Bronchial epithelial cell (primary cell): Measurements from ENCODE around the gene PHACTR1. TPM values are rescaled to one million over a fixed set of nuclear protein-coding genes. Genes with fewer than 3 reads are reported as not detected.

Source experiments
- DNase-seq: peaks from one replicate; pipeline ENCODE4 v3.0.0-alpha.2; 2010; ENCODE audit warnings: low read depth
- FAIRE-seq: peaks from 2 replicates; lab custom pipeline; 2011; peaks lifted over from hg19 to GRCh38; lab: Jason Lieb, UNC
- H3K27me3 ChIP-seq: 2 replicates; pipeline ENCODE4 v1.5.1; 2011; ENCODE audit warnings: low read length; ENCODE audit not compliant: control insufficient read depth, insufficient read depth
- H3K36me3 ChIP-seq: 2 replicates; pipeline ENCODE4 v1.5.1; 2011; ENCODE audit warnings: low read length; ENCODE audit not compliant: control insufficient read depth, insufficient read depth
- H3K4me3 ChIP-seq: 2 replicates; pipeline ENCODE4 v1.5.1; 2011; ENCODE audit warnings: mild to moderate bottlenecking, low read depth, low read length, control low read depth
- total RNA-seq: library from RNA; depleted of rRNA; stranded (reverse); fragments of >200 nt; gene quantifications from 2 replicates; pipeline ENCODE4 v1.2.1, GENCODE V29; 2014
- TF ChIP-seq, protein P1 (sequence below): IDR thresholded peaks from 2 replicates; pipeline ENCODE4 v1.5.1; 2011; ENCODE audit warnings: mild to moderate bottlenecking, moderate library complexity, low read length, control low read depth, inconsistent platforms; ENCODE audit not compliant: insufficient read depth, severe bottlenecking

PHACTR1 gene
- total RNA-seq, 1 donor from 2014 or later = under 0.01 TPM

DNA sequence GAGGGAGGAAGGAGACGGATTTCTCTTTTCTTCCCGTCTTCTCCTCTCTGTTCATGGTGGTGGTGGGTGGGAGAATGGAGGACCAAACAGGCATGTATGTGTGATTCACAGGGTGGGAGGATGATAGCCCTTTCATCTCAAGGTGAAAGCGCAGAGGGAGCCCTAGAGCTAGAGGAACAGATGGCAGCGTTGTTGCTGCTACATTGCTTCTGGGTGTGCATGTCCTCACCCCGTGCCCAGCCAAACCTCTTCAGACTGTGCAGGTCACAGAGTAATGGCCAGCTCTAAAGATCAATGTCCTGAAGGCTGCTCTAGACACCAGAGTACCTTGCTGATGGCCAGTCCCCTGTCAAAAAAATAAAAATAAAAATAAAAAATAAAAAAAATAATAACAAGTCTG lies 310.0 kb downstream of the PHACTR1 start:
- TF ChIP-seq, protein P1, sequence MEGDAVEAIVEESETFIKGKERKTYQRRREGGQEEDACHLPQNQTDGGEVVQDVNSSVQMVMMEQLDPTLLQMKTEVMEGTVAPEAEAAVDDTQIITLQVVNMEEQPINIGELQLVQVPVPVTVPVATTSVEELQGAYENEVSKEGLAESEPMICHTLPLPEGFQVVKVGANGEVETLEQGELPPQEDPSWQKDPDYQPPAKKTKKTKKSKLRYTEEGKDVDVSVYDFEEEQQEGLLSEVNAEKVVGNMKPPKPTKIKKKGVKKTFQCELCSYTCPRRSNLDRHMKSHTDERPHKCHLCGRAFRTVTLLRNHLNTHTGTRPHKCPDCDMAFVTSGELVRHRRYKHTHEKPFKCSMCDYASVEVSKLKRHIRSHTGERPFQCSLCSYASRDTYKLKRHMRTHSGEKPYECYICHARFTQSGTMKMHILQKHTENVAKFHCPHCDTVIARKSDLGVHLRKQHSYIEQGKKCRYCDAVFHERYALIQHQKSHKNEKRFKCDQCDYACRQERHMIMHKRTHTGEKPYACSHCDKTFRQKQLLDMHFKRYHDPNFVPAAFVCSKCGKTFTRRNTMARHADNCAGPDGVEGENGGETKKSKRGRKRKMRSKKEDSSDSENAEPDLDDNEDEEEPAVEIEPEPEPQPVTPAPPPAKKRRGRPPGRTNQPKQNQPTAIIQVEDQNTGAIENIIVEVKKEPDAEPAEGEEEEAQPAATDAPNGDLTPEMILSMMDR = no peak
- no peaks in the 10 kb centered on the region for H3K27me3 ChIP-seq
- H3K36me3 ChIP-seq = no peaks in the 10 kb centered on the region
- H3K4me3 ChIP-seq = no peak overlapping the region
- FAIRE-seq (no peak), DNase-seq (no peak)

DNA sequence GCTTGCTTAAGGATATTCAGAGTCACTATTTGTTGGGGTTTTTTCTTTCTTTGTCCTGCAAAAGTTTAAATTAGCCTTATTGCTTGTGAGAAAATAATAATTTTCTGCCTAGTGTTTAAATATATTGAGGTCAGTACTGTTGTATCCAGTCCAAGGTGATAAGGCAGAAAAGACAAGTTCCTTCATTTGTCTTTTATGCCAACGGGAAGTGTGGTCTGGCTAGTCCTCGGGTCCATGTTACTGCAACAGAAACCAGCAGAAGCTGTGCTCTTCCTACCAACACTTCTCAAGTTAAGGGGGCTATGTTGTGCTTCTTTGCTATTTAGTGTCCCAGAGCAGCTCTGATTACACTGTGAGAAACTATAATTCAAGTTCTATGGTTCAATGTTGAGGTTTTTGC lies 310.6 kb downstream of the PHACTR1 start:
- Histone ChIP-seq H3K36me3 (no peaks in the 10 kb centered on the region), H3K4me3 (no peak overlapping the region), H3K27me3 (no peaks in the 10 kb centered on the region)
- DNase-seq (no peak), FAIRE-seq (no peak)
- TF ChIP-seq, protein P1 = no peak

GRCh38 chr6:13030396-13030795 lies 313.8 kb downstream of the PHACTR1 start:
- DNase-seq (no peak), FAIRE-seq (no peak)
- H3K27me3 ChIP-seq = no peaks in the 10 kb centered on the region
- TF ChIP-seq, protein P1 = no peak
- H3K36me3 ChIP-seq = no peaks in the 10 kb centered on the region
- H3K4me3 ChIP-seq = no peak overlapping the region

- FAIRE-seq (no peak), DNase-seq (no peak)
- Histone ChIP-seq H3K27me3 (no peaks in the 10 kb centered on the region), H3K4me3 (no peak overlapping the region), H3K36me3 (no peaks in the 10 kb centered on the region)
- TF ChIP-seq, protein P1 = no peak
These were observed 316.0 kb downstream of the PHACTR1 start for GRCh38 chr6:13032566-13032965.

DNA sequence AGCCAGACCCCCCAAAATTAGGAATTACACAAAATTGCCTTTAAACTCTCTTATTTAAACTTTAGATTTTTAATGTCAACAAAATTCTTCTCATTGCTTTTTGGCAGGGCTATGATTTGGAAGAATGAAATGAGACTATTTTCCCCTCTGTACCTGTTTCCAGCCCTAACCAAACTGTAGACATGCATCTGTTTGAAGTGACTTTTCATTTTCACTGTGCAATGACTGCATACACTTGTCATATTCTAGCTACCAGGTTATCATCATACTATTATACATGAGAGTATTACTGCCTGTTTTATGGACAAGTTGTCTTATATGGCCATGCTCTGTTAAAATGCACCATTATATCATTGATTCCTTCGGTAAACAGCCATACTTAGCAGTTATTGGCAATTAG lies 316.6 kb downstream of the PHACTR1 start:
- no peak for DNase-seq
- H3K36me3 ChIP-seq = no peaks in the 10 kb centered on the region
- H3K27me3 ChIP-seq = no peaks in the 10 kb centered on the region
- no peak for FAIRE-seq
- TF ChIP-seq, protein P1 = no peak
- H3K4me3 ChIP-seq = no peak overlapping the region

- Histone ChIP-seq H3K4me3 (no peak overlapping the region), H3K36me3 (no peaks in the 10 kb centered on the region), H3K27me3 (no peaks in the 10 kb centered on the region)
- FAIRE-seq = no peak
- no peak for DNase-seq
- TF ChIP-seq, protein P1 = no peak
These were observed 317.7 kb downstream of the PHACTR1 start for GRCh38 chr6:13034316-13034715.
